Mesenchymal stem cell (in vitro differentiated cells and primary cell): ENCODE results near the gene KRT10.
"Not testable (repeated sequence)": the region's sequence is repeated elsewhere in the genome, so short reads cannot be mapped to it uniquely, and the experiment has no call there.

Source experiments
- DNase-seq: peaks from one replicate; pipeline ENCODE4 v3.0.0-alpha.2; 2013
- H2AFZ ChIP-seq: one replicate; pipeline ENCODE4 v1.6.1; 2013; ENCODE audit warnings: low read depth, mild to moderate bottlenecking, control low read depth, inconsistent platforms, low read length, moderate library complexity
- H2AK5ac ChIP-seq: 2 replicates; pipeline ENCODE4 v1.6.1; 2013; ENCODE audit warnings: low read length, moderate library complexity, mild to moderate bottlenecking, inconsistent platforms; ENCODE audit not compliant: severe bottlenecking
- H2BK120ac ChIP-seq: one replicate; pipeline ENCODE4 v1.6.1; 2013; ENCODE audit warnings: low read depth, mild to moderate bottlenecking, inconsistent platforms, low read length, moderate library complexity
- H2BK12ac ChIP-seq, 2 experiments: one replicate each; pipeline ENCODE4 v1.6.1; 2013; ENCODE audit warnings: inconsistent platforms in 2 of 2, low read length in 2 of 2, mild to moderate bottlenecking in 2 of 2, moderate library complexity in 2 of 2, control low read depth in 1 of 2
- H2BK15ac ChIP-seq: one replicate; pipeline ENCODE4 v1.6.1; 2013; ENCODE audit warnings: mild to moderate bottlenecking, low read depth, inconsistent platforms; ENCODE audit not compliant: poor library complexity, severe bottlenecking
- H2BK5ac ChIP-seq: 2 replicates; pipeline ENCODE4 v1.6.1; 2013; ENCODE audit warnings: low read depth, mild to moderate bottlenecking, low read length, control low read depth, inconsistent platforms; ENCODE audit not compliant: poor library complexity, severe bottlenecking
- H3K14ac ChIP-seq, 2 experiments: one replicate each; pipeline ENCODE4 v1.6.1; 2013; ENCODE audit warnings: inconsistent platforms in 2 of 2, low read length in 2 of 2, control low read depth in 1 of 2, mild to moderate bottlenecking in 1 of 2, moderate library complexity in 1 of 2
- H3K18ac ChIP-seq, 2 experiments: one replicate each; pipeline ENCODE4 v1.6.1; 2013; ENCODE audit warnings: inconsistent platforms in 2 of 2, low read length in 2 of 2, control low read depth in 1 of 2, low read depth in 1 of 2, mild to moderate bottlenecking in 1 of 2
- H3K23ac ChIP-seq, 2 experiments: one replicate each; pipeline ENCODE4 v1.6.1; 2013; ENCODE audit warnings: inconsistent platforms in 2 of 2, low read length in 2 of 2, mild to moderate bottlenecking in 2 of 2, moderate library complexity in 2 of 2, control low read depth in 1 of 2
- H3K27ac ChIP-seq: 2 replicates; pipeline ENCODE4 v1.5.1; 2013; ENCODE audit warnings: mild to moderate bottlenecking, moderate library complexity, low read length, control low read depth, inconsistent platforms; ENCODE audit not compliant: poor library complexity, severe bottlenecking
- H3K27me3 ChIP-seq, 2 experiments: 2 replicates each; pipeline versions ENCODE4 v1.6.1 to v1.7.0; 2013; ENCODE audit warnings: low read length in 2 of 2, mild to moderate bottlenecking in 2 of 2, moderate library complexity in 2 of 2, control low read depth in 1 of 2, inconsistent platforms in 1 of 2; ENCODE audit not compliant: control insufficient read depth in 1 of 2, insufficient read depth in 1 of 2
- H3K36me3 ChIP-seq, 2 experiments: 2 replicates each; pipeline versions ENCODE4 v1.6.1 to v1.7.0; 2013; ENCODE audit warnings: low read length in 2 of 2, control low read depth in 1 of 2, inconsistent platforms in 1 of 2, low read depth in 1 of 2, mild to moderate bottlenecking in 1 of 2; ENCODE audit not compliant: insufficient read depth in 2 of 2, control insufficient read depth in 1 of 2
- H3K4ac ChIP-seq, 2 experiments: one replicate each; pipeline ENCODE4 v1.6.1; 2013; ENCODE audit warnings: inconsistent platforms in 2 of 2, low read length in 2 of 2, mild to moderate bottlenecking in 2 of 2, moderate library complexity in 2 of 2, control low read depth in 1 of 2, low read depth in 1 of 2
- H3K4me1 ChIP-seq: 2 replicates; pipeline ENCODE4 v1.6.1; 2013; ENCODE audit warnings: low read depth, low read length, control low read depth; ENCODE audit not compliant: control insufficient read depth, insufficient read depth
- H3K4me2 ChIP-seq: 2 replicates; pipeline ENCODE4 v1.6.1; 2013; ENCODE audit warnings: low read length, mild to moderate bottlenecking, inconsistent platforms; ENCODE audit not compliant: poor library complexity, severe bottlenecking
- H3K4me3 ChIP-seq, 2 experiments: 2 replicates each; pipeline versions ENCODE4 v1.5.1 to v1.7.0; 2013; ENCODE audit warnings: low read length in 2 of 2, mild to moderate bottlenecking in 2 of 2, control low read depth in 1 of 2, low read depth in 1 of 2; ENCODE audit not compliant: insufficient read depth in 1 of 2
- H3K79me1 ChIP-seq: replicated peaks from 2 replicates; pipeline ENCODE4 v1.6.1; 2013; ENCODE audit warnings: mild to moderate bottlenecking, control low read depth, low read length, inconsistent platforms; ENCODE audit not compliant: poor library complexity, severe bottlenecking
- H3K9ac ChIP-seq: 2 replicates; pipeline ENCODE4 v1.7.0; 2013; ENCODE audit warnings: mild to moderate bottlenecking, low read length, moderate library complexity
- H3K9me3 ChIP-seq: 2 replicates; pipeline ENCODE4 v1.7.0; 2013; ENCODE audit warnings: mild to moderate bottlenecking, low read length; ENCODE audit not compliant: control insufficient read depth
- H4K8ac ChIP-seq: one replicate; pipeline ENCODE4 v1.6.1; 2013; ENCODE audit warnings: inconsistent platforms, mild to moderate bottlenecking, low read length, moderate library complexity
- H4K91ac ChIP-seq: one replicate; pipeline ENCODE4 v1.6.1; 2013; ENCODE audit warnings: mild to moderate bottlenecking, low read length, inconsistent platforms
- WGBS: methylation state at CpG from one replicate; pipeline ENCODE4 v1.1.7; 2013; ENCODE audit warnings: mixed read lengths; 5-methylcytosine and 5-hydroxymethylcytosine counted together

The KRT10 gene

DNA sequence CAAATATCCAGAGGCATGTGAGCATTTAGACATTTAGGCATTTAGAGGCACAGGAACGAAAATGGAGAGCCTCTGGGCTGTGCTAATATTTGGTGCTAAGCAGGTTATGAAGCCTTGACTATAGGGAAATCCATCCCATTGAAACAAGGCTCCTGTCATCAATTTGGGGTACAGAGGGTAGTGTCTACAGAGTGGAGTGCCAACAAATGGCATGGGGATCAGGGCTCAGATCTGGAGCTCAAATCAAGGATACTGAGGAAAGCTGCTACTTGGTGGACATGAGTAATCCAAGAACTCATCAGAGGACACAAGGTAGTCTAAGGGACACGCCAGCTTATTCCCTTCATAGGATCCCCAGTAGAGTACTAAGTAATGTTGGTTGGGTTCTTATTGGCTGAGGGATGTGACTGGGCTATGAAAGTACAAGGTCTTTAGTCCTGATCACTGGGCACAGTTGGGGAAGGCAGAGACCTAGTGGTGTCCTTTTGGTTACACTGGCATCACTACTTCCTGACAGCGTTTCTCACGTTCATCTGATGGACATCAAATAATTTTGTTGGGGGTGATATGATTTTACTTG lies 5.2 kb downstream of the KRT10 start:
- Histone ChIP-seq H2BK12ac (no peak overlapping the region), H3K9me3 (no peaks in the 10 kb centered on the region), H2BK15ac (no peak overlapping the region), H3K9ac (no peak overlapping the region), H3K27ac (no peak overlapping the region), H4K91ac (no peak overlapping the region), H3K4me3 (peak overlapping the region in 1 of 2 experiments; percentile 90), H3K4me2 (no peak overlapping the region), H2AFZ (no peak overlapping the region), H3K4me1 (peaks cover 1% of the 10 kb centered on the region), H3K18ac (no peak overlapping the region), H2AK5ac (no peak overlapping the region), H3K14ac (no peak overlapping the region), H3K4ac (no peak overlapping the region), H3K27me3 (no peaks in the 10 kb centered on the region), H2BK5ac (no peak overlapping the region), H3K36me3 (peaks cover 7 to 21% of the 10 kb centered on the region in 2 experiments), H3K23ac (no peak overlapping the region), H4K8ac (no peak overlapping the region), H3K79me1 (peaks cover 9% of the 10 kb centered on the region), H2BK120ac (no peak overlapping the region)
- DNase-seq = no peak
- 98% methylated on average over 4 of the region's 4 CpGs for WGBS

GRCh38 chr17:40816569-40816968 lies 5.8 kb downstream of the KRT10 start:
- H3K23ac ChIP-seq = no peak overlapping the region
- H3K9ac ChIP-seq = no peak overlapping the region
- H3K4me3 ChIP-seq = no peak overlapping the region
- H3K27ac ChIP-seq = no peak overlapping the region
- H2BK120ac ChIP-seq = no peak overlapping the region
- 100% methylated on average over 1 of the region's 3 CpGs for WGBS
- H3K18ac ChIP-seq = no peak overlapping the region
- no peak overlapping the region for H3K14ac ChIP-seq
- no peak overlapping the region for H2AK5ac ChIP-seq
- no peak overlapping the region for H3K4me2 ChIP-seq
- no peak overlapping the region for H3K4ac ChIP-seq
- H3K9me3 ChIP-seq = no peaks in the 10 kb centered on the region
- H3K27me3 ChIP-seq = no peaks in the 10 kb centered on the region
- no peak overlapping the region for H4K91ac ChIP-seq
- no peak for DNase-seq
- no peak overlapping the region for H2BK5ac ChIP-seq
- H2BK12ac ChIP-seq = no peak overlapping the region
- H3K36me3 ChIP-seq = peaks cover 4 to 19% of the 10 kb centered on the region in 2 experiments
- peaks cover 5% of the 10 kb centered on the region for H3K79me1 ChIP-seq
- H4K8ac ChIP-seq = no peak overlapping the region
- peaks cover 1% of the 10 kb centered on the region for H3K4me1 ChIP-seq
- no peak overlapping the region for H2BK15ac ChIP-seq
- H2AFZ ChIP-seq = no peak overlapping the region

GRCh38 chr17:40815381-40815780 lies 7.0 kb downstream of the KRT10 start:
- H3K4me1 ChIP-seq = peaks cover 1% of the 10 kb centered on the region
- H4K8ac ChIP-seq = no peak overlapping the region
- H2BK15ac ChIP-seq = no peak overlapping the region
- no peaks in the 10 kb centered on the region for H3K9me3 ChIP-seq
- H3K18ac ChIP-seq = no peak overlapping the region
- no peak overlapping the region for H2BK12ac ChIP-seq
- peaks cover 4% of the 10 kb centered on the region for H3K79me1 ChIP-seq
- no peak overlapping the region for H3K9ac ChIP-seq
- H3K14ac ChIP-seq = no peak overlapping the region
- H3K27me3 ChIP-seq = no peaks in the 10 kb centered on the region
- H3K4me3 ChIP-seq = no peak overlapping the region
- H2AFZ ChIP-seq = no peak overlapping the region
- no peak overlapping the region for H4K91ac ChIP-seq
- H3K4me2 ChIP-seq = no peak overlapping the region
- H3K4ac ChIP-seq = no peak overlapping the region
- WGBS = no CpG with 5 or more reads among the region's 1 CpG
- peaks cover 4 to 19% of the 10 kb centered on the region in 2 experiments for H3K36me3 ChIP-seq
- H2BK5ac ChIP-seq = no peak overlapping the region
- H2AK5ac ChIP-seq = no peak overlapping the region
- H3K23ac ChIP-seq = no peak overlapping the region
- no peak overlapping the region for H3K27ac ChIP-seq
- no peak overlapping the region for H2BK120ac ChIP-seq
- DNase-seq = no peak

DNA sequence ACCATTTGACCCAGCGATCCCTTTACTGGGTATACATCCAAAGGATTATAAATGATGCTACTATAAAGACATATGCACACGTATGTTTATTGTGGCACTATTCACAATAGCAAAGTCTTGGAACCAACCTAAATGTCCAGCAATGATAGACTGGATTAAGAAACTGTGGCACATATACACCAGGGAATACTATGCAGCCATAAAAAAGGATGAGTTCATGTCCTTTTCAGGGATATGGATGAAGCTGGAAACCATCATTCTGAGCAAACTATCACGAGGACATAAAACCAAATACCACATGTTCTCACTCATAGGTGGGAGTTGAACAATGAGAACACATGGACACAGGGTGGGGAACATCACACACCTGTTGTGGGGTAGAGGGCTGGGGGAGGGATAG lies 7.8 kb downstream of the KRT10 start:
- H2BK15ac ChIP-seq, H3K27me3 ChIP-seq, H2BK5ac ChIP-seq, H2BK120ac ChIP-seq, H2AK5ac ChIP-seq, DNase-seq, H4K8ac ChIP-seq, H3K4me2 ChIP-seq, H3K4me1 ChIP-seq, H4K91ac ChIP-seq, H2AFZ ChIP-seq, H3K4ac ChIP-seq, H3K14ac ChIP-seq, H3K23ac ChIP-seq, H3K79me1 ChIP-seq, H2BK12ac ChIP-seq, H3K9me3 ChIP-seq, H3K4me3 ChIP-seq, H3K27ac ChIP-seq, H3K9ac ChIP-seq, H3K18ac ChIP-seq: not testable (repeated sequence)
- 100% methylated on average over 1 of the region's 3 CpGs for WGBS
- H3K36me3 ChIP-seq = peaks cover 4 to 19% of the 10 kb centered on the region in 2 experiments
